Neural cell (in vitro differentiated cells): ENCODE results near the gene JADE2.

Source experiments
- EP300 ChIP-seq: fragments of 450-650 bp; conservative IDR thresholded peaks from 2 replicates; pipeline ENCODE4 v1.6.1; 2014; ENCODE audit warnings: antibody characterized with exemption, mild to moderate bottlenecking, moderate library complexity; ENCODE audit not compliant: poor library complexity, severe bottlenecking
- EZH2 ChIP-seq: fragments of 200-600, 300-800 bp; shearing (Covaris generic), sonication (generic); IDR thresholded peaks from 2 replicates; pipeline ENCODE4 v1.6.1; 2014; ENCODE audit warnings: antibody characterized with exemption, low read length, borderline replicate concordance, mild to moderate bottlenecking; ENCODE audit not compliant: insufficient read depth, poor library complexity, severe bottlenecking
- MXI1 ChIP-seq: fragments of 450-650 bp; conservative IDR thresholded peaks from 2 replicates; pipeline ENCODE4 v1.6.1; 2014; ENCODE audit warnings: antibody characterized with exemption, mild to moderate bottlenecking; ENCODE audit not compliant: poor library complexity, severe bottlenecking
- POLR2AphosphoS5 ChIP-seq: IDR thresholded peaks from 2 replicates; pipeline ENCODE4 v1.6.1; 2012
- RAD21 ChIP-seq: fragments of 450-650 bp; conservative IDR thresholded peaks from 2 replicates; pipeline ENCODE4 v1.6.1; 2014; ENCODE audit warnings: antibody characterized with exemption, mild to moderate bottlenecking, moderate library complexity
- SMC3 ChIP-seq: fragments of 450-650 bp; conservative IDR thresholded peaks from 2 replicates; pipeline ENCODE4 v1.6.1; 2014; ENCODE audit warnings: antibody characterized with exemption, mild to moderate bottlenecking, moderate library complexity; ENCODE audit not compliant: poor library complexity
- TAF1 ChIP-seq: IDR thresholded peaks from 2 replicates; pipeline ENCODE4 v1.6.1; 2012; ENCODE audit warnings: low read depth
- TF ChIP-seq, protein P1 (sequence below): fragments of 450-650 bp; IDR thresholded peaks from 2 replicates; pipeline ENCODE4 v1.5.1; 2014; ENCODE audit warnings: antibody characterized with exemption, mild to moderate bottlenecking, moderate library complexity; ENCODE audit not compliant: poor library complexity, severe bottlenecking
- TF ChIP-seq, protein P2 (sequence below): IDR thresholded peaks from 2 replicates; pipeline ENCODE4 v1.6.1; 2012; ENCODE audit warnings: borderline replicate concordance

DNA sequence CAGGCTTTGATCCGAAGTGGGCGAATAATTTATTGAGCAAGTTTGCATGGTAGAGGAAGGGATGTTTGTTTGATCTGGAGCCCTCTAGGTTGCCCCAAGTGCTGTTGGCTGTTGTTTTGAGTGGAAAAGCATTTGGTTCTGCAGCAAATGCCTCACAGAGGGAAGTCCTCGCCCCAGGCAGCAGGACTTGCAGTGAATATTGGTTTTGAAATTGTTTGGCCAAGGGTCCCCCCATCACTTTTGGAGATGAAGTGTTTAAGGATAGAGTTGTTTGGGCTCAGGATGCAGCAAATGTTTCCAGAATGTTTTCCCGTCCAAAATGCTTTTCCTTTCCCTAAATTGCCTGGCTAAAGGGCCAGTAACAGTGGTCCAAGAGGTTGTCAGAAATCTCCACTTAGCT lies 3.1 kb downstream of the JADE2 start:
- no peak for TF ChIP-seq EP300
- TF ChIP-seq, protein P1, sequence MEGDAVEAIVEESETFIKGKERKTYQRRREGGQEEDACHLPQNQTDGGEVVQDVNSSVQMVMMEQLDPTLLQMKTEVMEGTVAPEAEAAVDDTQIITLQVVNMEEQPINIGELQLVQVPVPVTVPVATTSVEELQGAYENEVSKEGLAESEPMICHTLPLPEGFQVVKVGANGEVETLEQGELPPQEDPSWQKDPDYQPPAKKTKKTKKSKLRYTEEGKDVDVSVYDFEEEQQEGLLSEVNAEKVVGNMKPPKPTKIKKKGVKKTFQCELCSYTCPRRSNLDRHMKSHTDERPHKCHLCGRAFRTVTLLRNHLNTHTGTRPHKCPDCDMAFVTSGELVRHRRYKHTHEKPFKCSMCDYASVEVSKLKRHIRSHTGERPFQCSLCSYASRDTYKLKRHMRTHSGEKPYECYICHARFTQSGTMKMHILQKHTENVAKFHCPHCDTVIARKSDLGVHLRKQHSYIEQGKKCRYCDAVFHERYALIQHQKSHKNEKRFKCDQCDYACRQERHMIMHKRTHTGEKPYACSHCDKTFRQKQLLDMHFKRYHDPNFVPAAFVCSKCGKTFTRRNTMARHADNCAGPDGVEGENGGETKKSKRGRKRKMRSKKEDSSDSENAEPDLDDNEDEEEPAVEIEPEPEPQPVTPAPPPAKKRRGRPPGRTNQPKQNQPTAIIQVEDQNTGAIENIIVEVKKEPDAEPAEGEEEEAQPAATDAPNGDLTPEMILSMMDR, result no peak
- TF ChIP-seq SMC3, result no peak
- TF ChIP-seq MXI1, result no peak
- TF ChIP-seq, protein P2, sequence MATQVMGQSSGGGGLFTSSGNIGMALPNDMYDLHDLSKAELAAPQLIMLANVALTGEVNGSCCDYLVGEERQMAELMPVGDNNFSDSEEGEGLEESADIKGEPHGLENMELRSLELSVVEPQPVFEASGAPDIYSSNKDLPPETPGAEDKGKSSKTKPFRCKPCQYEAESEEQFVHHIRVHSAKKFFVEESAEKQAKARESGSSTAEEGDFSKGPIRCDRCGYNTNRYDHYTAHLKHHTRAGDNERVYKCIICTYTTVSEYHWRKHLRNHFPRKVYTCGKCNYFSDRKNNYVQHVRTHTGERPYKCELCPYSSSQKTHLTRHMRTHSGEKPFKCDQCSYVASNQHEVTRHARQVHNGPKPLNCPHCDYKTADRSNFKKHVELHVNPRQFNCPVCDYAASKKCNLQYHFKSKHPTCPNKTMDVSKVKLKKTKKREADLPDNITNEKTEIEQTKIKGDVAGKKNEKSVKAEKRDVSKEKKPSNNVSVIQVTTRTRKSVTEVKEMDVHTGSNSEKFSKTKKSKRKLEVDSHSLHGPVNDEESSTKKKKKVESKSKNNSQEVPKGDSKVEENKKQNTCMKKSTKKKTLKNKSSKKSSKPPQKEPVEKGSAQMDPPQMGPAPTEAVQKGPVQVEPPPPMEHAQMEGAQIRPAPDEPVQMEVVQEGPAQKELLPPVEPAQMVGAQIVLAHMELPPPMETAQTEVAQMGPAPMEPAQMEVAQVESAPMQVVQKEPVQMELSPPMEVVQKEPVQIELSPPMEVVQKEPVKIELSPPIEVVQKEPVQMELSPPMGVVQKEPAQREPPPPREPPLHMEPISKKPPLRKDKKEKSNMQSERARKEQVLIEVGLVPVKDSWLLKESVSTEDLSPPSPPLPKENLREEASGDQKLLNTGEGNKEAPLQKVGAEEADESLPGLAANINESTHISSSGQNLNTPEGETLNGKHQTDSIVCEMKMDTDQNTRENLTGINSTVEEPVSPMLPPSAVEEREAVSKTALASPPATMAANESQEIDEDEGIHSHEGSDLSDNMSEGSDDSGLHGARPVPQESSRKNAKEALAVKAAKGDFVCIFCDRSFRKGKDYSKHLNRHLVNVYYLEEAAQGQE, result no peak
- no peak for TF ChIP-seq EZH2
- TF ChIP-seq RAD21, result no peak
- TF ChIP-seq POLR2AphosphoS5, result no peak
- no peak for TF ChIP-seq TAF1
